AG09309 (cell line): ENCODE results near the gene DLG2.

Experiments
- DNase-seq: peaks from one replicate; pipeline ENCODE4 v3.0.0-alpha.2; 2010; ENCODE audit warnings: low read depth
- H3K4me3 ChIP-seq: 2 replicates; pipeline ENCODE4 v1.5.1; 2011; ENCODE audit warnings: mild to moderate bottlenecking, low read depth, low read length, moderate library complexity; ENCODE audit not compliant: control insufficient read depth
- CTCF ChIP-seq: IDR thresholded peaks from 2 replicates; pipeline ENCODE4 v1.5.1; 2011; ENCODE audit warnings: mild to moderate bottlenecking, low read depth, low read length, inconsistent platforms; ENCODE audit not compliant: insufficient read depth, control insufficient read depth; ENCODE audit errors: missing control alignments

The DLG2 gene

GRCh38 chr11:83818349-83818748 lies 1808.8 kb downstream of the DLG2 start:
- no peak for DNase-seq
- H3K4me3 ChIP-seq, result no peak overlapping the region
- no peak for TF ChIP-seq CTCF

- DNase-seq, result no peak
- TF ChIP-seq CTCF, result peak; percentile 58
- no peak overlapping the region for H3K4me3 ChIP-seq
Measured at GRCh38 chr11:83816572-83817187, 1810.5 kb downstream of the DLG2 start.

DNA sequence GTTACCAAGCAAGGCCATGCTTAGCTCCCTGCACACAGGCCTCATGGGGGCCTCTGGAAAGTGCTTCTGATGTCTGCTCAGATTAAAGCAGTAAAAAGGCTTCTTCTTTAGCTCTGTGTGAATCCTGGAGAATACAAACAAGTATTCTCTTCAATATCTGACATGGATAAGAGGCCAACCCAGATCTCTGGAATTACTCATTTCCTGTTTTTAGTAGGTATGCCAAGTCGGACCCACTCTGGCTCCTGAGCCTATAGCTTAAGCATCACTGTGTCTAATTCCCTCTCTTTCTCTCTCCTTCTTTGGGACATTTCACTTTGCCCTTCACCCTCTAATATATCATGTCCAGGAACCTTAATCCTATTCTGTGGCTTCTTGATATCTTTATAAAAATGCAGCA lies 1811.4 kb downstream of the DLG2 start:
- DNase-seq, result no peak

DNA sequence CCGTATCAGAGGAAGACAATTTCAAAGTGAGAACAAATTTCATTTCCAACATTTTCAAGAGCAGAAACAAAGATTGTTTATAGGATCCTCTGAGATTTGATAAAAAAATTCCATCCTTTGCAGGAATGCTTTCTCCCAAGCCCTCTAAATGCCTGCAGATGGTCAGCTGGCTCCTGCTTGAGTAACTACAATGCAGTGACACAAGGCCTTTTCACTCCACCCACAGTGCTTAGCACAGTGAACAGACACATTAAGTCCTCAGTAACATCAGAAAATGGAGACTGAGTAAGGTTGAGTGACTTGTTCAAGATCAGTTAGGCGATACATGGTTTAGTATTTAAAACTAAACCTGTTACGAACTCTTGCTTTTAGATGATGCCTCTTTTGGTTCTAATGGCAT lies 1813.8 kb downstream of the DLG2 start:
- DNase-seq, result no peak
- no peak overlapping the region for H3K4me3 ChIP-seq
- no peak for TF ChIP-seq CTCF

More for the DNA sequence above, 1811.4 kb downstream of the DLG2 start:
- no peak for TF ChIP-seq CTCF
- no peak overlapping the region for H3K4me3 ChIP-seq

DNA sequence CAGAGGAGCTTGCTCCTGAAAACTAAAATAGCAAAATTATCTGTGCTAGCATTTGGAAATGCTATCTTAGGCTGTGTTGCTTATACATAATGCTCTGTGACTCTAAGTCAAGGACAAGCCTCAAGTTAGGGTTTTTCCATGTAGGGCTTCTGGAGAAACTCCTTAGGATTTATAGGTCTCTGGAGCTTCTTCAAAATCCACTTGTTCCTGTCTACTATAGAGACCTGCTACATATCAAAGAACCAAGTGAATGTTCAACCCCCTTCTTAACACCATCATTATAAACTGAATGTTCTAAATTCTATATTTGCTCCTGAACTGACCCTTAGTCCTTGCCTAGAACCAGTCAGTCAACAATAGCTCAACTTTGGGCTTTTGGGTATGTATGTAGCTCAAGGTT lies 1817.9 kb downstream of the DLG2 start:
- DNase-seq, result no peak
- H3K4me3 ChIP-seq, result no peak overlapping the region
- TF ChIP-seq CTCF, result no peak

DNA sequence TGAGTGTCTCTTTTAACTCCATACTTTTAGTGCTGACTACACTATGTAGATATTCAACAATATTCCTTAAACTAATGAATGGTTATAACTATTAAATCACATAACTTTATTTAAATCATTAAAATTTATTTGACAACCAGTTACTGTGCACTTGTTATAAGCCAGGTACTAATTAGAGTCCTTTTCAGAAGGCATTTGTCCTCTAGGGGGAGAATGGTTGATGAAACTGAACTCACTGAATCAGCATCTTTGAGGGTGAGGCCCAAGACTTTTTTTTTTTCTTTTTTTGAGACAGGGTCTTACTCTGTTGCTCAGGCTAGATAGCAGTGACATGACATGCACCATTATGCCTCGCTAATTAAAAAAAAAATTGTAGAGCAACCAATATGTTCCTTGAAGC lies 1825.3 kb downstream of the DLG2 start:
- no peak overlapping the region for H3K4me3 ChIP-seq
- peak; percentile 17 for TF ChIP-seq CTCF
- DNase-seq, result no peak

GRCh38 chr11:83793310-83793709 lies 1833.8 kb downstream of the DLG2 start:
- H3K4me3 ChIP-seq, result no peak overlapping the region
- no peak for TF ChIP-seq CTCF
- DNase-seq, result no peak
